HG03571 (cell line): Measurements from ENCODE around the gene TACC2.
"Not testable (repeated sequence)": the region's sequence is repeated elsewhere in the genome, so short reads cannot be mapped to it uniquely, and the experiment has no call there.

ENCODE experiments used
- ATAC-seq: cut with Tn5 transposase; IDR thresholded peaks from one replicate; pipeline ENCODE4 v1.9.1; 2021; ENCODE audit not compliant: unreplicated experiment

TACC2 gene

DNA sequence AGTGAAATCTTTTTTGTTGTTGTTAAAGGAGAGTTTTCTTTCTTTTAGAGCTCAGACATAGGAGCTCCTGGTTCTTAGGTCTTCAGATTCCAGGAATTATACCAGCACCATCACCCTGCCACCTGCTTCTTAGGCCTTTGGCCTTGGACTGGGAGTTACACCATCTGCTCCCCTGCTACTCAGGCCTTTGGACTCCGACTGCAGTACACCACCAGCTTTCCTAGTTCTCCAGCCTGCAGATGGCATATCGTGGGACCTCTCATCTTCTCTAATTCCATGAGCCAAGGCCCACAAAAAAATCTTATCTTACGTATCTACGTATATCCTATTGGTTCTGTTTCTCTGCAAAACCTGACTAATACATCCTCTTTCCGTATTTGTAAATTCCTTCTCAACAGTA is 5.1 kb upstream of the TACC2 start:
- no peak for ATAC-seq

- no peak for ATAC-seq
Observed at GRCh38 chr10:121984463-121984862, 4.5 kb upstream of the TACC2 start.

- no peak for ATAC-seq
Observed at GRCh38 chr10:121990015-121990677, 1.2 kb downstream of the TACC2 start.

DNA sequence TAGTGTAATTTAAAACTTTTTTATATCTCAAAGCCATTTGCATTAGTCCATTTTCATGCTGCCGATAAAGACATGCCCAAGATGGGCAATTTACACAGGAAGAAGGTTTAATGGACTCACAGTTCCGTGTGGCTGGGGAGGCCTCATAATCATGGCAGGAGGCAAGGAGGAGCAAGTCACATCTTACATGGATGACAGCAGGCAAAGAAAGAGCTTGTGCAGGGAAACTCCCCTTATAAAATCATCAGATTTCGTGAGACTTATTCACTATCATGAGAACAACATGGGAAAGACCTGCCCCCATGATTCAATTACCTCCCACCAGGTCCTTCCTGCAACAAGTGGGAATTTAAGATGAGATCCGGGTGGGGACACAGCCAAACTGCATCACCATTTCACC is 2.8 kb downstream of the TACC2 start:
- not testable (repeated sequence) for ATAC-seq

GRCh38 chr10:121994429-121994941 is 5.5 kb downstream of the TACC2 start:
- ATAC-seq = no peak

GRCh38 chr10:121998462-121998861 is 9.5 kb downstream of the TACC2 start:
- no peak for ATAC-seq

DNA sequence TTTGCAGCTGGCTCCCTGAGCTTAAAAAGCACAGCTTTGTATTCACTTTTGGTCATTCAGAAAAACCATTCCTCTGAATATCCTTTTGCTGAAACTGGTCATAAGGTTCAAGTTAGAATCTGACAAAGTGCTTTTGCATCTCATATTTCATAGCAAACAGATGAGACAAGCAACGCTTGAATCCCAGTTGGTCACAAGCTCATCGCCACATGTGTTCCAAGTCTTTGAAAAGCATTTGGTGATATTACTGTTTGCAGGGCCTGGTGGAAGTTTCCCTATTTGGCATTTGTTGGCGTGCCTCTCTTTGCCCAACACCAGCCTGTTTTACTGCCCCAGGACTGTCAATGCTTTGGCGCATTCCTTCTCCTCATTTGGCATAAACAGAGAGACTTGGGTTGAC is 10.3 kb downstream of the TACC2 start:
- no peak for ATAC-seq

DNA sequence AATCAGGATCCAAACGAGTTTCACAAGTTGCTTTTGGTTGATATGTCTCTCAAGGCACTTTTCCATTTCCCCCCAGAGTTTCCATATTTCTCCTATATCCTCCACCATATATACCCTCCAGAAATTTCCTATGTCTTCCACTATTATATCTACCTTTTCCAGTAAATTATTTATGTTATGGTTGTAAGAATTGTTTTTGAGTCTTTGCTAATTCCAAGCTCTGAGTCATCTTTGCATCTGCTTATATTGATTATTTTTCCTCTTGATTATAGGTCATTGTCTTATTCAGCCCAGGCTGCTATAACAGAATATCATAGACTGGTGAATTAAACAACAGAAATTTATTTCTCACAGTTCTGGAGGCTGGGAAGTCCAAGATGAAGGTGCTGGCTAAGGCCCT is 12.7 kb downstream of the TACC2 start:
- ATAC-seq = no peak

- no peak for ATAC-seq
Observed at GRCh38 chr10:122007415-122007814, 18.5 kb downstream of the TACC2 start.

DNA sequence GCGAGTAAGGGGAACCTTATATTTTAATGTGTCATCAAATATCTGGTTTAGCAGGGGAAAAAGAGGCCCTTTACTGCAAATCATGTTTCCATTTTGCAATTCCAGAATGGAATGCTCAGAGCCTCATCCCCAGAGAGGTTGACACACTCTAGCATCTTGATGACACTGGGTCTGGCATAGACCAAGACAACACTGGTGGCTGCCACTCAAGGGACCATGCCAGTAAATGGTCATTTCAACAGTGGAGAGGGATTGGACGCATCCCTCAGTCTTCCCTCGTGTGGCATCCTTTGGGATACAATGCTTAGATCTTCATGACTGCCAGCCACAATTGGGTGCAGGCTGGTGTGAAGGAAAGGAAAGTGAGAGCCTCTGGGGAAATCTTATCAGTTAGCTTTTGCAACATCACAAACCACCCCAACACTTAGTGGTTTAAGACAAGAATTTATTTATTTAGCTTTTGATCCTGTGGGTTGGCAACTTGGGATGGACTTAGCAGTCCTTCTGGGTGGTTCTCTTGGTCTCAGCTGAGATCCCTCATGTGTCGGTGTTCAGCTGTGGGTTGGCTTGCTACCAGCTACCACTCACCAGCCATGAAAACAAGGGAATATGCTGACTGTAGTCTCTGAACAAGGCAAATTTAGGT is 21.6 kb downstream of the TACC2 start:
- ATAC-seq = no peak

DNA sequence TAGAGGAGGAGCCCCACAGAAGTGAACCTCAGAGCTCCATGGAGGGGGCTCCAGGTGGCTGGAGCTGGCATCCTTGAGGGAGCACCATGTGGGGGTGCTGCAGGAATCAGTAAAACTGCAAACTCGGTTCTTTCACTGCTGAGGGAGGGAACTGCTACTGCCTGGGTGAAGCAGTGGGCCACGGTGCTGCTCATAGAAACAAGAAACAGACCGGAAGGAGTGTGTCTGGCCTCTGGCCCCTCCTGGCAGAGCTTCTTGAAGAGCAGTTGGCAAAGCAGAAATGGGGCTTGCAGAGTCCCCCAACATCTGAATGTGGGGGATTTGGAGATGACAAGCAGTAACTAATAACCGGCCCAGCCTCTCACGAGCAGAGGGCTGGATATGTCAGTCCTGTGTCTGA is 23.8 kb downstream of the TACC2 start:
- ATAC-seq = no peak

DNA sequence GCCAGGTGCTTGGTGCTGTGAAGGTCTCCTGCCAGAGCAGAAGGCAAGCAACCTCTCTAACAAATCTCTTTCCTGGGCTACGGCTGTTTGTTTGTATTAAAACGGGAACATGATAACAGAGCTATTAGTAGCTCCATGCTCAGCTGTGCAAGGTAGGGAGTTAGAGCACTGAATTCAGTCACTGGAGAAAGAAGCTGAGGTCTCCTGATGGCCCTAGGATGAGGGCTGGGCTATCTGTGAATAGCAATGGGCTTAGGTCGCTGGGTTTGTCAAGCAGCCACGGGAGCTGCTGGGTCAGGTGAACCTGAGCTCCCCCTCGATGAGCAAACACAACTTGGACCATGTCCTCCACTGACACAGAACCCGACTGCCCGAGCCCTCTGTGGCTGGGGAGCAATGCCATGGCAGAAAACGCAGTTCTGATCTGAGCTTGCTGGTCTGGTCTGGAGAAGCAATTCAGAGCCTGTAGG is 24.4 kb downstream of the TACC2 start:
- ATAC-seq = no peak

DNA sequence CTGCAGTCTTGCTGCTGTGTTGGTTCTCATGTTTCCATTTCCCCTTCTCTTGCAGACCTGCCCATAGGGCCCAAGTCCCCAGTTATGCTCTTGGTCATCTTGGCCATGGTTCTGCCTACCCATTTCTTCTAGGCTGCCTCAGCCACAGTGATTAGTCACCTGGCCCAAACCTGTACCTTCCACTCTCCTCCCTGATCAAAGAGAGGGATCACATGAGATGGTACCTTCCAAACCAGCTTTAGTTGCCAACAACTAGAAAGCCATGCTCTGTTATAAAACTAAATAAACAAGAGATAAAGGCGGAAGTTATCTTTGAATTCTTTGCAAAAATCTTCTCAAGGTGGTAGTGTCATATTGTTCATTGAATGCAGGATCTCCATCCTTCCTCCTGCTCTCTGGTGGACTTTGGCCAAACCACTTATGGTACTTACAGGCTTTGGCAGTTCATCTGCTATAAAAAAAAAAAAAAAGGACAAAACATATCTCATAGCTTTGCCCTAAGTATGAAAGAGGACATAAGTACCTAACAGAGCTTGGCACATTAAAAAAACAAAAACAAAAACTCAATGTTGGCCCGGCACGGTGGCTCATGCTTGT is 25.8 kb downstream of the TACC2 start:
- no peak for ATAC-seq

DNA sequence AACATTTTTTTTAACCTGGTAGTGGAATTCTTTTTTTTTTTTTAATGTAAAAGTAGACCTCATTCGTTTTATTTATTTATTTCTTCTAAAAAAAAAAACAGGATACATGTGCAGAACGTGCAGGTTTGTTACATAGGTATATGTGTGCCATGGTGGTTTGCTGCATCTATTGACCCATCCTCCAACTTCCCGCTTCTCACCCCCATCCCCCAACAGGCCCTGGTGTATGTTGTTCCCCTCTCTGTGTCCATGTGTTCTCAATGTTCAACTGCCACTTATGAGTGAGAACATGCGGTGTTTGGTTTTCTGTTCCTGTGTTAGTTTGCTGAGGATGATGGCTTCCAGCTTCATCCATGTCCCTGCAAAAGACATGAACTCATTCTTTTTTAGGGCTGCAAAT is 29.0 kb downstream of the TACC2 start:
- ATAC-seq = not testable (repeated sequence)

- ATAC-seq = no peak
Observed at GRCh38 chr10:122018491-122018890, 29.5 kb downstream of the TACC2 start.

DNA sequence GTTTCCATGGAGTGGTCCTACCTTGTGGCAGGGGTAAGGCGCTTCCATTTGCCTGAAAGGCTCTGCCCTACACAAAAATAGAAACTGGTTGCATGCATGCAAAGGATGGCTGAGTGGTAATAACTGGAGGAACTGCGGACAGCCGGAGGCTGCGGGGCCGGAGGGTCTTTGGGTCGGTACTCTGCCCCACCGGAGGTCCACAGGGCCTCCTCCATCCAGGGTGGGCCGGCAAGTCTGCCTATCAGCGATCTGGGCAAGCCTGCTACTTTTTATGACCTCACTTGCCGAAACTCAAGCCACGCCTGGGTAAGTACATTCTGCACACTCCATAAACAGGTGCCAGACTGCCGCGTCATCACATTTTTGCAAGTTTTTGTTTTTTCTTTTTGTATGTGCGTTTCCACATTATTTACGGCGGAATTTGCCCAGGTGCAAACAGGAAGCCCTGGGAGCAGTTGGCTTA is 30.0 kb downstream of the TACC2 start:
- no peak for ATAC-seq

- no peak for ATAC-seq
Observed at GRCh38 chr10:122019414-122019975, 30.5 kb downstream of the TACC2 start.

DNA sequence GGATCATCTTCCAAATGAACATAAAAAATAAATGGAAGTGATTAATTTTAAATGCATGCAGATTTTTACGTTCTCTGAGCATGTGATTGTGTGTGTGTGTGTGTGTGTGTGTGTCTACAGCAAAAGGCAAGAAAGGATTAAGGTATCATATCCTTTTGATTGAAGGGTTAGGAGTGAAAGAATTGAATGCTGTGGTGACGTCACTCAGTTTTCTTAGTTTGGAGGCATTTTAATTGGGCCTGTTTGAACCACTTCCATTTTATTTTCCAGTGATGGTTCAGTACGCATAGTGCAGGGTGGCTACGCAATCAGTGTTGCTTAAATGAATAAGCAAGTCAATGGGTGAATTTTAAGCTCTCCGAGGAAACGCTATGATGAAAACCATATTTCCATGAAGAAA is 31.3 kb downstream of the TACC2 start:
- no peak for ATAC-seq

GRCh38 chr10:122021379-122021778 is 32.4 kb downstream of the TACC2 start:
- ATAC-seq = no peak

GRCh38 chr10:122021828-122022227 is 32.9 kb downstream of the TACC2 start:
- no peak for ATAC-seq

DNA sequence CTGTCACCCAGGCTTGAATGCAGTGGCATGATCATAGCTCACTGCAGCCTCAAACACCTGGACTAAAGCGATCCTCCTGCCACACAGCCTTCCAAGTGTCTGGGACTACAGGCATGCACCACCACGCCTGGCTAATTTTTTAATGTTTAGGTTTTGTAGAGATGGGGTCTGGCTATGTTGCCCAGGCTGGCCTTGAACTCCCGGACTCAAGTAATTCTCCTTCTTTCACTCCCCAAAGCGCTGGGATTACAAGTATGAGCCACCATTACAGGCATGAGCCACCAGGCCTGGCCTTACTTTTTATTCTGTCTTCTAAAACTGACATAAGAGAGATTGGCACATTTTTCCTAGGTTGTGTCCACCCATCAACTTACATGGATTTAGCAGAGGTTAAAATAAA is 33.3 kb downstream of the TACC2 start:
- no peak for ATAC-seq

GRCh38 chr10:122023257-122023656 is 34.3 kb downstream of the TACC2 start:
- ATAC-seq = not testable (repeated sequence)
